Activated B cell treated with CpG ODN at 0.5 μM for 24 hours (primary cell): Measurements from ENCODE around the gene SPATS2L. TPM values are rescaled to one million over a fixed set of nuclear protein-coding genes. Genes with fewer than 3 reads are reported as not detected.

Experiments used
- ATAC-seq: fragments of 200-7000 bp; cut with Tn5 transposase; one replicate; pipeline ENCODE4 v1.10.0; 2021; ENCODE audit warnings: low read depth, mild to moderate bottlenecking, moderate library complexity
- CTCF ChIA-PET: fragments of 350-600 bp; sonication (Branson Sonifier 250); formaldehyde crosslinking; loops from one replicate; lab custom pipeline; 2021; ENCODE audit warnings: antibody characterized with exemption; lab: Charles Lee
- POLR2A ChIA-PET: fragments of 350-600 bp; sonication (Branson Sonifier 250); formaldehyde crosslinking; loops from one replicate; lab custom pipeline; 2021; ENCODE audit warnings: antibody characterized with exemption; lab: Charles Lee
- DNase-seq: peaks from one replicate; pipeline ENCODE4 v3.0.0; 2022
- H3K27ac Mint-ChIP-seq: one replicate; pipeline ENCODE4 v1.8.0; 2020; ENCODE audit warnings: mixed read lengths
- H3K27me3 Mint-ChIP-seq: one replicate; pipeline ENCODE4 v1.8.0; 2021; ENCODE audit warnings: mixed read lengths
- H3K36me3 Mint-ChIP-seq: one replicate; pipeline ENCODE4 v1.8.0; 2021; ENCODE audit warnings: low read depth, mixed read lengths
- H3K4me1 Mint-ChIP-seq: one replicate; pipeline ENCODE4 v1.8.0; 2021; ENCODE audit warnings: mixed read lengths
- H3K4me3 Mint-ChIP-seq: one replicate; pipeline ENCODE4 v1.8.0; 2020; ENCODE audit warnings: mild to moderate bottlenecking, mixed read lengths
- H3K9me3 Mint-ChIP-seq: one replicate; pipeline ENCODE4 v1.8.0; 2020; ENCODE audit warnings: mixed read lengths
- CTCF ChIP-seq: fragments of 200-600 bp; IDR thresholded peaks from one replicate; pipeline ENCODE4 v1.8.0; 2022; ENCODE audit warnings: antibody characterized with exemption, mild to moderate bottlenecking
- intact Hi-C: fragments of 100-400 bp; cut with micrococcal nuclease; formaldehyde crosslinking; loops from one replicate; pipeline ENCODE4 v1.15.1; 2024
- total RNA-seq: library from RNA; stranded (reverse); gene quantifications from 2 replicates; pipeline ENCODE4 v1.2.3, GENCODE V29; 2022

SPATS2L gene
- total RNA-seq, 1 donor from 2014 or later, result 0.64 TPM

GRCh38 chr2:200311139-200311538 is 4.6 kb downstream of the SPATS2L start:
- ATAC-seq (no peak), DNase-seq (no peak)
- ChIA-PET CTCF (no interaction called here), POLR2A (no interaction called here)
- no peaks in the 10 kb centered on the region for H3K9me3 Mint-ChIP-seq
- H3K27me3 Mint-ChIP-seq, result peaks cover 38% of the 10 kb centered on the region
- H3K4me3 Mint-ChIP-seq, result no peak overlapping the region
- H3K27ac Mint-ChIP-seq, result no peak overlapping the region
- TF ChIP-seq CTCF, result no peak
- intact Hi-C loops, result no loop called here
- no peaks in the 10 kb centered on the region for H3K36me3 Mint-ChIP-seq
- peaks cover 8% of the 10 kb centered on the region for H3K4me1 Mint-ChIP-seq

- no peaks in the 10 kb centered on the region for H3K9me3 Mint-ChIP-seq
- TF ChIP-seq CTCF, result no peak
- intact Hi-C loops, result no loop called here
- H3K27ac Mint-ChIP-seq, result no peak overlapping the region
- H3K4me3 Mint-ChIP-seq, result no peak overlapping the region
- ChIA-PET POLR2A (no interaction called here), CTCF (no interaction called here)
- peaks cover 24% of the 10 kb centered on the region for H3K27me3 Mint-ChIP-seq
- DNase-seq (no peak), ATAC-seq (no peak)
- no peaks in the 10 kb centered on the region for H3K36me3 Mint-ChIP-seq
- no peaks in the 10 kb centered on the region for H3K4me1 Mint-ChIP-seq
These were observed 8.6 kb downstream of the SPATS2L start for GRCh38 chr2:200314976-200315567.

GRCh38 chr2:200317975-200318374 is 11.5 kb downstream of the SPATS2L start:
- Mint-ChIP-seq H3K36me3 (no peaks in the 10 kb centered on the region), H3K27ac (no peak overlapping the region), H3K27me3 (peaks cover 14% of the 10 kb centered on the region), H3K4me1 (no peaks in the 10 kb centered on the region), H3K4me3 (no peak overlapping the region), H3K9me3 (no peaks in the 10 kb centered on the region)
- no peak for ATAC-seq
- CTCF ChIA-PET, result no interaction called here
- intact Hi-C loops, result no loop called here
- no peak for DNase-seq
- no peak for TF ChIP-seq CTCF
- POLR2A ChIA-PET, result no interaction called here

GRCh38 chr2:200318940-200319435 is 12.5 kb downstream of the SPATS2L start:
- H3K36me3 Mint-ChIP-seq, result no peaks in the 10 kb centered on the region
- no peak overlapping the region for H3K4me3 Mint-ChIP-seq
- intact Hi-C loops, result no loop called here
- no peaks in the 10 kb centered on the region for H3K9me3 Mint-ChIP-seq
- no peak for ATAC-seq
- no peak for DNase-seq
- POLR2A ChIA-PET, result interaction anchor here (0.7 kb wide), 1 partner anchor 335 kb away, joined by 14 read pairs; no protein-coding TSS in a partner anchor
- H3K27ac Mint-ChIP-seq, result no peak overlapping the region
- no peaks in the 10 kb centered on the region for H3K4me1 Mint-ChIP-seq
- CTCF ChIA-PET, result no interaction called here
- peaks cover 6% of the 10 kb centered on the region for H3K27me3 Mint-ChIP-seq
- TF ChIP-seq CTCF, result no peak

- H3K4me3 Mint-ChIP-seq, result no peak overlapping the region
- no peaks in the 10 kb centered on the region for H3K36me3 Mint-ChIP-seq
- no peak for TF ChIP-seq CTCF
- no peak for DNase-seq
- H3K4me1 Mint-ChIP-seq, result no peaks in the 10 kb centered on the region
- POLR2A ChIA-PET, result interaction anchor here (0.7 kb wide), 1 partner anchor 335 kb away, joined by 14 read pairs; no protein-coding TSS in a partner anchor
- no peak for ATAC-seq
- intact Hi-C loops, result no loop called here
- H3K27ac Mint-ChIP-seq, result no peak overlapping the region
- CTCF ChIA-PET, result no interaction called here
- H3K9me3 Mint-ChIP-seq, result no peaks in the 10 kb centered on the region
- H3K27me3 Mint-ChIP-seq, result no peaks in the 10 kb centered on the region
These were observed 13.2 kb downstream of the SPATS2L start for GRCh38 chr2:200319548-200320337.
